ENCODE measurements around the gene CHRM5.

- TF ChIP-seq CTCF (IDR thresholded peaks at IDR 0.05) = no peak
- no peak for TF ChIP-seq EZH2 (IDR thresholded peaks at IDR 0.05; ENCODE audit: borderline replicate concordance, insufficient read depth, low read depth, low read length, poor library complexity, severe bottlenecking)
These were observed 138.1 kb downstream of the CHRM5 start for GRCh38 chr15:34106423-34106822.

Data from B cell (primary cell).